GM21381 (cell line): Measurements from ENCODE around the gene OR7G2.

Experiments
- ATAC-seq: cut with Tn5 transposase; IDR thresholded peaks from one replicate; pipeline ENCODE4 v1.9.1; 2021; ENCODE audit warnings: mild to moderate bottlenecking, moderate library complexity; ENCODE audit not compliant: unreplicated experiment

OR7G2 gene

GRCh38 chr19:9107375-9107774 is at the start of gene OR7G2:
TSS of gene OR7G2 (minus strand) at chr19:9107475. CDS start at chr19:9103243, 4,232 bp downstream.
- no peak for ATAC-seq

- no peak for ATAC-seq
Observed at GRCh38 chr19:9156304-9156703, 49.0 kb upstream of the OR7G2 start.

GRCh38 chr19:9155591-9155990 is 48.3 kb upstream of the OR7G2 start:
- no peak for ATAC-seq

GRCh38 chr19:9151367-9151766 is 44.1 kb upstream of the OR7G2 start:
- ATAC-seq: no peak

GRCh38 chr19:9150650-9151049 is 43.4 kb upstream of the OR7G2 start:
- ATAC-seq: no peak

GRCh38 chr19:9149997-9150396 is 42.7 kb upstream of the OR7G2 start:
- ATAC-seq: no peak

- no peak for ATAC-seq
Observed at GRCh38 chr19:9148697-9149096, 41.4 kb upstream of the OR7G2 start.

- no peak for ATAC-seq
Observed at GRCh38 chr19:9146882-9147281, 39.6 kb upstream of the OR7G2 start.

GRCh38 chr19:9144920-9145319 is 37.6 kb upstream of the OR7G2 start:
- no peak for ATAC-seq

- peak; percentile 96 for ATAC-seq
Observed at GRCh38 chr19:9140159-9140874, 33.0 kb upstream of the OR7G2 start, which contains the start of gene ZNF317. TSS of gene ZNF317 (plus strand) at chr19:9140397. CDS start at chr19:9156017, 15,620 bp downstream.

- no peak for ATAC-seq
Observed at GRCh38 chr19:9139609-9140158, 32.4 kb upstream of the OR7G2 start.

- no peak for ATAC-seq
Observed at GRCh38 chr19:9132422-9132821, 25.1 kb upstream of the OR7G2 start.

- ATAC-seq: no peak
Observed at GRCh38 chr19:9130965-9131364, 23.7 kb upstream of the OR7G2 start.

- no peak for ATAC-seq
Observed at GRCh38 chr19:9128171-9128570, 20.9 kb upstream of the OR7G2 start.

GRCh38 chr19:9126900-9127405 is 19.7 kb upstream of the OR7G2 start, which contains the start of gene OR7G3:
TSS of gene OR7G3 (minus strand) at chr19:9126950. CDS start at chr19:9126950, 0 bp downstream.
- ATAC-seq: no peak

- ATAC-seq: no peak
Observed at GRCh38 chr19:9116547-9116946, 9.3 kb upstream of the OR7G2 start.

- no peak for ATAC-seq
Observed at GRCh38 chr19:9115307-9115813, 8.1 kb upstream of the OR7G2 start, which contains the start of gene OR7G1. TSS of gene OR7G1 (minus strand) at chr19:9115763. CDS start at chr19:9115763, 0 bp downstream.

- no peak for ATAC-seq
Observed at GRCh38 chr19:9109959-9110358, 2.7 kb upstream of the OR7G2 start.

GRCh38 chr19:9086761-9087160 is 20.5 kb downstream of the OR7G2 start, which contains the start of gene OR1M1:
TSS of gene OR1M1 (plus strand) at chr19:9087061. CDS start at chr19:9093245, 6,184 bp downstream.
- ATAC-seq: no peak

- ATAC-seq: no peak
Observed at GRCh38 chr19:9078651-9079050, 28.6 kb downstream of the OR7G2 start.

- ATAC-seq: no peak
Observed at GRCh38 chr19:9076901-9077300, 30.4 kb downstream of the OR7G2 start.
